ENCODE measurements around the gene CYP4V2.

- TF ChIP-seq CTCF (IDR thresholded peaks at IDR 0.05) (no peak), POLR2A (IDR thresholded peaks at IDR 0.05) (no peak)
These were observed 33.1 kb upstream of the CYP4V2 start for GRCh38 chr4:186158021-186158813.
